K562 (cell line): ENCODE results near the gene CHI3L1.

Experiments used
- ATF7 ChIP-seq: fragments of 450-650 bp; IDR thresholded peaks from 2 replicates; pipeline ENCODE4 v1.7.1; 2014; ENCODE audit warnings: mild to moderate bottlenecking, moderate library complexity
- MEIS2 ChIP-seq: fragments of 450-650 bp; IDR thresholded peaks from 2 replicates; pipeline ENCODE4 v1.6.1; 2014; ENCODE audit warnings: mild to moderate bottlenecking; ENCODE audit not compliant: partially characterized antibody
- PML ChIP-seq: IDR thresholded peaks from 2 replicates; pipeline ENCODE4 v1.6.1; 2012; ENCODE audit warnings: low read length, inconsistent platforms
- RAD51 ChIP-seq: fragments of 450-650 bp; IDR thresholded peaks from 2 replicates; pipeline ENCODE4 v1.7.1; 2016; ENCODE audit warnings: low read depth, mild to moderate bottlenecking, borderline replicate concordance
- TFAP4 ChIP-seq: sonication (generic); formaldehyde crosslinking; IDR thresholded peaks from 2 replicates; pipeline ENCODE4 v1.8.0; 2022; ENCODE audit warnings: missing genetic modification reagents, mild to moderate bottlenecking, moderate library complexity, borderline replicate concordance
- ZC3H11A ChIP-seq: IDR thresholded peaks from 2 replicates; pipeline ENCODE4 v1.6.1; 2012; ENCODE audit warnings: low read depth, low read length, improper control_type of control experiment

GRCh38 chr1:203185585-203185984, 919 bp downstream of the CHI3L1 start:
- TF ChIP-seq ZC3H11A, result no peak
- TF ChIP-seq ATF7, result no peak
- TF ChIP-seq TFAP4 (CRISPR knock-in tag), result no peak
- TF ChIP-seq RAD51, result no peak
- no peak for TF ChIP-seq PML
- no peak for TF ChIP-seq MEIS2
